Measurements from ENCODE around the gene UBE4B. TPM values are rescaled to one million over a fixed set of nuclear protein-coding genes. Genes with fewer than 3 reads are reported as not detected.

Gene UBE4B
- total and polyA plus RNA-seq, 2 donors (not counting 1 experiment from before 2014, with no cell fraction given) = 21.7 to 57.5 TPM

GRCh38 chr1:10132852-10133251, 100.1 kb downstream of the UBE4B start:
- Histone ChIP-seq H3K27me3 (replicated peaks in 1 of 4; ENCODE audit: control extremely low read depth in 1 of 4, control insufficient read depth in 3 of 4, insufficient read depth in 4 of 4, low read length in 3 of 4) (no peaks in the 10 kb centered on the region), H3K36me3 (replicated peaks in 1 of 2; ENCODE audit: control extremely low read depth in 1 of 2, control insufficient read depth in 1 of 2, extremely low read depth in 1 of 2, insufficient read depth in 2 of 2, low read length in 1 of 2) (peaks cover 1 to 56% of the 10 kb centered on the region in 2 experiments), H3K4me2 (replicated peaks; ENCODE audit: low read depth, low read length, poor library complexity, severe bottlenecking) (no peak overlapping the region), H4K20me1 (ENCODE audit: control insufficient read depth, insufficient read depth, low read length, poor library complexity, severe bottlenecking) (no peaks in the 10 kb centered on the region), H3K9me3 (ENCODE audit: control extremely low read depth in 1 of 3, control insufficient read depth in 2 of 3, insufficient read depth in 1 of 3, low read length in 2 of 3) (no peaks in the 10 kb centered on the region), H3K27ac (ENCODE audit: low read length in 2 of 2) (no peak overlapping the region), H2AFZ (ENCODE audit: insufficient read depth, low read depth, low read length, poor library complexity, severe bottlenecking) (no peak overlapping the region), H3K9ac (ENCODE audit: low read length) (no peak overlapping the region), H3K79me2 (ENCODE audit: control insufficient read depth, insufficient read depth, low read length) (no peaks in the 10 kb centered on the region), H3K4me1 (ENCODE audit: control insufficient read depth in 2 of 2, insufficient read depth in 2 of 2, low read length in 2 of 2) (no peaks in the 10 kb centered on the region), H3K4me3 (ENCODE audit: control extremely low read depth in 1 of 5, extremely low read depth in 1 of 5, insufficient read depth in 1 of 5, low read depth in 2 of 5, low read length in 4 of 5) (no peak overlapping the region)
- ChIA-PET CTCF (interaction anchor here (0.6 kb wide), 1 partner anchor 1650 kb away, joined by 3 read pairs; no protein-coding TSS in a partner anchor), POLR2A (no interaction called here)
- Mint-ChIP-seq H3K4me1 (no peaks in the 10 kb centered on the region), H3K4me3 (no peak overlapping the region), H3K9me3 (ENCODE audit: insufficient read depth) (no peaks in the 10 kb centered on the region), H3K27ac (no peak overlapping the region), H3K27me3 (no peaks in the 10 kb centered on the region)
- intact Hi-C loops (cut with micrococcal nuclease) = no loop called here
- 94% methylated on average over 9 of the region's 10 CpGs for WGBS (ENCODE audit: insufficient coverage)
- no peak for DNase-seq
- ATAC-seq (ENCODE audit: low read depth) = no peak
- no peak for TF ChIP-seq EZH2 (IDR thresholded peaks at IDR 0.05; ENCODE audit: borderline replicate concordance, insufficient read depth, low read depth, low read length, poor library complexity, severe bottlenecking)
- TF ChIP-seq, protein P1, sequence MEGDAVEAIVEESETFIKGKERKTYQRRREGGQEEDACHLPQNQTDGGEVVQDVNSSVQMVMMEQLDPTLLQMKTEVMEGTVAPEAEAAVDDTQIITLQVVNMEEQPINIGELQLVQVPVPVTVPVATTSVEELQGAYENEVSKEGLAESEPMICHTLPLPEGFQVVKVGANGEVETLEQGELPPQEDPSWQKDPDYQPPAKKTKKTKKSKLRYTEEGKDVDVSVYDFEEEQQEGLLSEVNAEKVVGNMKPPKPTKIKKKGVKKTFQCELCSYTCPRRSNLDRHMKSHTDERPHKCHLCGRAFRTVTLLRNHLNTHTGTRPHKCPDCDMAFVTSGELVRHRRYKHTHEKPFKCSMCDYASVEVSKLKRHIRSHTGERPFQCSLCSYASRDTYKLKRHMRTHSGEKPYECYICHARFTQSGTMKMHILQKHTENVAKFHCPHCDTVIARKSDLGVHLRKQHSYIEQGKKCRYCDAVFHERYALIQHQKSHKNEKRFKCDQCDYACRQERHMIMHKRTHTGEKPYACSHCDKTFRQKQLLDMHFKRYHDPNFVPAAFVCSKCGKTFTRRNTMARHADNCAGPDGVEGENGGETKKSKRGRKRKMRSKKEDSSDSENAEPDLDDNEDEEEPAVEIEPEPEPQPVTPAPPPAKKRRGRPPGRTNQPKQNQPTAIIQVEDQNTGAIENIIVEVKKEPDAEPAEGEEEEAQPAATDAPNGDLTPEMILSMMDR (IDR thresholded peaks at IDR 0.05) = no peak

DNA sequence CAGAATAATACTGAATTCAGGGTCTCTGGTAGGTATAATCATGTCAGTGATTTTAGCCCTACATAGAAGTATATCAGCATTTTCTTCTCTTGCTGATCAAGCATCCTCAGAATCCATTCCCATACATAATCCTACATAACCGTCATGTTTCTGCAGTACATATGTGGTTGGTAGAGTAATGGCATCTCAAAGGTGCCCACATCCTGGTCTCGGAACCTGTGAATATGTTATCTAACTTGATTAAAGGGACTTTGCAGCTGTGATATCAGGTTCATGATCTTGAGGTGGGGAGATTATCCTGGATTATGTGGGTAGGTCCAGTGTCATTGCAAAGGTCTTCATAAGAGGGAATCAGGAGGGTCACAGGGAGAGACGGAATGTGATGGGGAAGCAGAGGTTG, 108.2 kb downstream of the UBE4B start:
- POLR2A ChIA-PET = no interaction called here
- 100% methylated on average over 1 of the region's 3 CpGs for WGBS (ENCODE audit: insufficient coverage)
- no peaks in the 10 kb centered on the region for H3K4me1 Mint-ChIP-seq

More for the DNA sequence above, 108.2 kb downstream of the UBE4B start:
- H3K27me3 Mint-ChIP-seq = no peaks in the 10 kb centered on the region
- no peak overlapping the region for H3K9ac ChIP-seq (ENCODE audit: low read length)
- CTCF ChIA-PET = no interaction called here
- no peak overlapping the region for H3K27ac Mint-ChIP-seq
- TF ChIP-seq EZH2 (IDR thresholded peaks at IDR 0.05; ENCODE audit: borderline replicate concordance, insufficient read depth, low read depth, low read length, poor library complexity, severe bottlenecking) = no peak
- TF ChIP-seq, protein P1 (IDR thresholded peaks at IDR 0.05) = no peak
- no peak overlapping the region for H3K4me2 ChIP-seq (replicated peaks; ENCODE audit: low read depth, low read length, poor library complexity, severe bottlenecking)
- DNase-seq (no peak), ATAC-seq (ENCODE audit: low read depth) (no peak)
- no peak overlapping the region for H3K27ac ChIP-seq (ENCODE audit: low read length in 2 of 2)
- H3K27me3 ChIP-seq (replicated peaks in 1 of 4; ENCODE audit: control extremely low read depth in 1 of 4, control insufficient read depth in 3 of 4, insufficient read depth in 4 of 4, low read length in 3 of 4) = no peaks in the 10 kb centered on the region
- no peaks in the 10 kb centered on the region for H4K20me1 ChIP-seq (ENCODE audit: control insufficient read depth, insufficient read depth, low read length, poor library complexity, severe bottlenecking)
- H2AFZ ChIP-seq (ENCODE audit: insufficient read depth, low read depth, low read length, poor library complexity, severe bottlenecking) = no peak overlapping the region
- no peaks in the 10 kb centered on the region for H3K9me3 Mint-ChIP-seq (ENCODE audit: insufficient read depth)
- H3K36me3 ChIP-seq (replicated peaks in 1 of 2; ENCODE audit: control extremely low read depth in 1 of 2, control insufficient read depth in 1 of 2, extremely low read depth in 1 of 2, insufficient read depth in 2 of 2, low read length in 1 of 2) = peaks cover 11 to 35% of the 10 kb centered on the region in 2 experiments
- intact Hi-C loops (cut with micrococcal nuclease) = no loop called here
- H3K4me3 ChIP-seq (ENCODE audit: control extremely low read depth in 1 of 5, extremely low read depth in 1 of 5, insufficient read depth in 1 of 5, low read depth in 2 of 5, low read length in 4 of 5) = no peak overlapping the region
- no peaks in the 10 kb centered on the region for H3K9me3 ChIP-seq (ENCODE audit: control extremely low read depth in 1 of 3, control insufficient read depth in 2 of 3, insufficient read depth in 1 of 3, low read length in 2 of 3)
- no peaks in the 10 kb centered on the region for H3K79me2 ChIP-seq (ENCODE audit: control insufficient read depth, insufficient read depth, low read length)
- no peaks in the 10 kb centered on the region for H3K4me1 ChIP-seq (ENCODE audit: control insufficient read depth in 2 of 2, insufficient read depth in 2 of 2, low read length in 2 of 2)
- H3K4me3 Mint-ChIP-seq = no peak overlapping the region

All from B cell (primary cell).